HG03457 (cell line): Measurements from ENCODE around the gene SKAP1.
"Not testable (repeated sequence)": the region's sequence is repeated elsewhere in the genome, so short reads cannot be mapped to it uniquely, and the experiment has no call there.

ENCODE experiments used
- ATAC-seq: cut with Tn5 transposase; IDR thresholded peaks from one replicate; pipeline ENCODE4 v1.9.1; 2021; ENCODE audit warnings: moderate number of reproducible peaks; ENCODE audit not compliant: unreplicated experiment

SKAP1 gene

DNA sequence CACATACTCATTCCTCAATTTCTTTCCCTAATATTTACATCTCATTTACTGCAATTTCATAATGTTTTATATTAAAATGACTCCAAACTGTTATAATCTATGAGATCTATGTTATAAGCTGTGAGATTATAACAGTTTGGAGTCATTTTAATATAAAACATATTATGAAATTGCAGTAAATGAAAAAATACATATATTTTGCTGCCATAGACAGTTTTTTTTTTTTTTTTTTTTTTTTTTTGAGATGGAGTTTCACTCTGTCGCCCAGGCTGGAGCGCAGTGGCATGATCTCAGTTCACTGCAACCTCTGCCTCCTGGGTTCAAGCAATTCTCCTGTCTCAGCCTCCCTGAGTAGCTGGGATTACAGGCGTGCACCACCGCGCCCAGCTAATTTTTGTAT is 180.0 kb downstream of the SKAP1 start:
- not testable (repeated sequence) for ATAC-seq

DNA sequence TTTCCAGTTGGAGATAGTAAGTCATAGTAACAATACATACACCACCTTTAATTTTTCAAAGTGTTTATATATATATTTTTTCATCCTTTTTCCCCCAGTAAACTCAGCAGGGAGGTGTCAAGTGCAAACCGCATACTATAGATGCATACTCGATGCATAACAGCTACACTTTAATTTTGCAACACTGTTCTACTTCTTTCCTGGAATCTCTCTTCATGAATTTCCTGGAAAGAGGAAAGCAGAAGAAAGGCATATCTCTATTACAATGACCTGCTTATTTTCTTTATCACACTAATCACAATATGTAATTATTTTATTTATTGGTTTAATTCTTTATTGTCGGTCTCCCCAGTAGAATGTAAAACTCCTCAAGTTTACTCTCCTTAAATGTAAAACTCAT is 182.4 kb downstream of the SKAP1 start:
- ATAC-seq, result no peak

DNA sequence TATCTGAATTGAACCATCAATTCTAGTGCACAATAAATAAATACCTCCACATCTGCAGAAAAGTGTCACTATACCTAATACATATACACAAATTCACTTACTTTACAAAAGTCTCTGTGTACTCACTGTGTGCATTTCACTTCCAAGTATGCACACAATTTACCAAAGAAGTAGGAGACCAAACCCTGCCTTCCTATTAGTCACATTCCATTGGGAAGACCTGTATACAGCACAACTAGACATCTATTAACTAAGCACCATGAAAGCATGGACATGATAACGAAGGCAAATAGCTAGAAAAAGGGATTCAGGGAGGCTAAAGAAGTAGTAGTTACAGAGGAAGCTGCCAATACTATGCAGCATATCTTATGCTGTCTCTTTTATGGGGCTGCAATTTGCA is 183.0 kb downstream of the SKAP1 start:
- ATAC-seq, result no peak

DNA sequence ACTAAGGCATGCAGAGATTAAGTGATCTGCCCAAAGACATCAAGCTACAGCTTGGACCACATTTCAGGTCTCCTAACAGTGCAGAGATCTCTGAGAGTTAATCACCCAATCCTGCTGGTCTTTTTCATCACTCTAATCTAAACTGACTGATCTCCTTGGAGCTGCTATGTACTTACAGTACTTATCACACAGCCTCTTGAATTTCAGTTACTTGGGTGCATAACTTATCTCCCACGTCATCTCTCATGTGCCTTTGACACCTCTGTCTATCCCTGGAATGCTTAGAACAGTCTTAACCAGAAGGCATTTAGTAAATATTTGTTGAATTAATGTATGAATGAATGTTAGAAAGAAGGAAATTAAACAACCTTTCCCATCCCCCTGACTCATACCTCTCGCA is 183.4 kb downstream of the SKAP1 start:
- no peak for ATAC-seq

DNA sequence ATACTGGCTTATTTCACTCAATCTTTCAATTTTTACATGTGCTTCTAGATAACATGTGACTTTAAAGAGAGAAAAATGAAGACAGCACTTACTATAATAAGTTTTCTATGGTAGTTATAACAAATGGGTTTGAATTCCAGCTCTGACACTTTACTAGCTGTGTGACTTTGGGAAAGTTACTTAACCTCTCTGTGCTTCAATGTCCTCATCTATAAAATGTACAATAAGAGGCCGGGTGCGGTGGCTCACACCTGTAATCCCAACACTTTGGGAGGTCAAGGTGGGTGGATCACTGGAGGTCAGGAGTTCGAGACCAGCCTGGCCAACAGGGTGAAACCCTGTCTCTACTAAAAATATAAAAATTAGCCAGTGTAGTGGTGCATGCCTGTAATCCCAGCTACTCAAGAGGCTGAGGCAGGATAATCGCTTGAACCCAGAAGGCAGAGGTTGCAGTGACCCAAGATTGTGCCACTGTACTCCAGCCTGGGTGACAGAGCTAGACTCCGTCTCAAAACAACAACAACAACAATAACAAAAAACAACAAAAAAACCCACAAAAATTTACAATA is 184.5 kb downstream of the SKAP1 start:
- not testable (repeated sequence) for ATAC-seq

DNA sequence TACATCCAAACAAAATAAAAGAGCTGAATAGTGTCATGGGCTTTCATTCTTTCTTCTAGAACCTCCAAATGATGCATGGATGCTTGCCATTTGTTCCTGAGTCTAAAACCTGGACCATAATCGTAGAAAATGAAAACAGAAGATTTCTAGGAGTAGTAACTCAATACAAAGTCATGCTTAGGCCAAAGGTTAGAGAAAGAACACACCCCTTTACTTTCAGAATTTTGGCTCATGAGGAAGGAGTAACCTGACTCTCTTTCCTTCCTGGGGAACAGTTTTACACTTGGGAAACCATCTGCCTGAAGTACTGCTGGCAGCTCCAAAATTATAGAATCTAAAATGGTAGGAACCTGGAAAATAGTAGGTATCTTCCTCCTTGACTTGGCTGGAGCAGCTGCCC is 185.2 kb downstream of the SKAP1 start:
- ATAC-seq, result no peak

DNA sequence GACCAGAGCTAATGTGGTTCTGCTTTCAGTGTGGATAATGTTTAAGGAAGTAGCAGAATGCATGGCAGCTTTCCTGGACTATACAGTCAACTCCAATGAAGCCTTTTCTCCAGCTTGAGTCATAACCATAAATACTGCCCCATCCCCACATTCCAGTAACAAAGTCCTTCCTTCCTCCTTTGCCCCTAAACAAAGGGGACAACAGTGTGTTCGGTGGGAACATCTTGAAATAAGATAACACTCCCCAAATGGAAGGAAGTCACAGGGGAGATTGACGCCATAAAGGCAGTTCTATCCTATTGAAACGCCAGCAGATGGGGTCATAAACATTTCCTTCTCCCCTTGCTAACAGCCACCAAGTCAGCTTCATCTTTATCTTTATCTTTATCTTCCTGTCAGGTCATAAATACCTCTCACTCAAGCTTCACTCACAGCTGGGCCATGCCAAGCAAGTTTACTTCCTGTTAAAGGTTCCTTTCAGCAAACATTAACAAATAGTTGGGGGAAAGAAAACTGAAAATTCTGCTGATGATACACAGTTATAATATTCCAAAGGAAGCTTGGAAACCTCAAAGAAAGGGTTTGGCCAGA is 185.8 kb downstream of the SKAP1 start:
- no peak for ATAC-seq

DNA sequence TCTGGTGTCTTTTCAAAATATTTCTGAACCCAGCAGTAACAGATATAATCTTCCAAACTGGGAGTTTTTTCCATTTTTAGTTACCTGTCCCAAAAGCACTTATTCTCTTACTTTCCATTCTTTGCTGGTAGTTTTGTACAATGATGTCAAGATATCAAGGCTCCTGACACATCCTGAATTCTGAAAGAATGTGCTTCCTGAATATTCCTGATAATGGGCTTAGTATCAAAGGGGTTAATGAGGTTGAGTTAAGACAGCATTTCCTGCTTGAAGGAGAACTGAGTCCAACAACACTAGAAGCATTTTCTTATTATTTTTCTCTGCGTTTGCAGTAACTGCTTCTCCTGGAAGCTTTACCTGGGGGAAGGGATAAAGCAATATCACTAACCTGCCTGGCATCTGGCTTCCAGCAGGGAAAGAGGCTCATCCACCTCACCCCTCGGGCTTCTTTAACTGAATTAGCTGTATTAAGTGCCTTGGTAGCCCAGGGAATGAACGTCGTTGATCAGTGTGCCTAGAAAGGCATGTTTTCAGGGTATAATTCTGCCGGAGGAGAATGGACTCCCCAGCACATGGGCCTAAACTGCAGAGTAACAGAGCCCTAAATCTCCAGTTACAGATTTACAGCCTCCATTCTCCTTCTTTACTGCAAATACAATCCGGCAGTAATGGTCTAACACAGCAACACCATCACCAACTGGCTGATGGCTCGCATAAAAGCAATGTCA is 188.1 kb downstream of the SKAP1 start:
- ATAC-seq, result no peak

DNA sequence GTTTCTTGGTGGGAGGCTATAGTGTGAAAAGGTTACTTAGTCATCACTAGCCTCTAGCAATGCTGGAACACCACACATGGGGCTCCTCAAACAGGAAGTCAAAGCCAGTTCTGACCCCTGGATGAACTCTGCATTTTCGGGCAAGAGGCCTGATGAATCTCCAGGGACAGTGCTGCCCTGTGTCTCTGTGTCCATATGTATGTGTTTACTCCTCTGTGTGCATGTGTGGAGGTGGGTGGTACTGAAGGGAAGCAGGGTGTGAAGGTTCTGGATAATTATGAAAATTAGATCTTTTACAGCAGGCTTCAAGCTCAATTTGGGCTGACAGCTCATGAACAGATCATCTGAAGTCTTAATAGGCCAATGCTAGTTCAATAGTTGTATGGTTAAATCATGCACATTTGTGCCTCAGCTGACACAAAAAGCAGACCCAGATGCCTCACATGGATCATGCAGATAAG is 188.9 kb downstream of the SKAP1 start:
- ATAC-seq, result peak; percentile 78

DNA sequence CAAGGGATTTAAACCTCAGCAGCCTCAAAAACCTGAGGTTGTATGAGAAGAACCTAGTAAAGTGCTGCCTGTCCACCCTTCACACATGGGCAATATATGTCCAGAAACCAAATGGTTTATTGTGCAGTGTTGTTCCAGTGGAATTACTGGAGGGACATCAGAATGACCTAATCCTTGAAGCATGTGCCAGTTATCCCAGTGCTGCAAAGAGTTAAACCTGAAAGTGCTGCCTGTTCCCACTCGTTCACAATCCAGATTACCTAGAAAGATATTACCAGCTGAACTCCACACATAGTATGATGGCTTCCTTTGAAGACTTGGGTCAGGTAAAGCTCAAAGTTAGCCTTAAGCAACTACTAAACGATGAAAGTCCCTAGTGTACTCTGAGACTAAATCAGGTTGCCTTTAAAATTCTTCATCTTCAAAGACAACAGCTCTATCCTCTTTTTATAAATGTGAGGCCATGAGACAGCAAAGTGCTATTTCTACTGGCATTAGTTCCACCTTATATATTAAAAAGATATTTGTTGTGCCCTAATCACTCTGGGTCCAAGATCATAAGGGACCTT is 189.4 kb downstream of the SKAP1 start:
- no peak for ATAC-seq

DNA sequence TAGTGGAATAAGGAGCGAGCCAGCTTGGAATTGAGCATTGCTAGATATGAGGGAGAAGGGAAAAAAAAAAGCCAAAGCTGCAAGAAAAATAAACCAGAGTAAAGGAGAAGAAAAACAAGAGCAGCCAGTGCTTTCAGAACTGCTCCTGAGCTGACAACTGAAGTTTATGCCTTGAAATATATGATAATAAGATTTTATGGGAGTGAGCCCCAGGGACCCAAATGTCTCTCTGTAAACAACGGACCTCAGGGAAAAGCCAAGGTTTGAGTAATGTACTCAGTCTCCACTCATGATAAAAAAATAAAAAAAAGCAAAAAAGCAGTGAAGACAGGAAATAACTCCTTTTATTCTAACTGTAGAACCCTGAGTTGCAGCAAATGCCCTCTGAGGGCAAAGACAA is 189.9 kb downstream of the SKAP1 start:
- ATAC-seq, result no peak

DNA sequence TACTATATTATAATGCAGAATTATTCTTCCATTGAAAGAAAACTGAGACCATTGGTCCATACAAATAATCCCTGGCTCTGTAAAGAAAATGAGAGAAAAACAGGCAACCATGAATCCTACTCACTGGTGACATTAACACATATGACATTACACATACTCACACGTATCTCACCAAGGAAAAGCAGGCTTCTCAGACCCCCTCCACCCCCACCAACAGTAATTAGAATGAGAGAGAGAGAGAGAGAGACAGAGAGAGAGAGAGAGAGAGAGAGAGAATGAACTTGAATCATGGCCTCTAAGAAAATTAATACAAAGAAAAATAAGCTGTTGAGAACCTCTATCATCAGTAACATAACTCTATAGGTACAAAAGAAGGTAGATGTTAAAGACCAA is 190.4 kb downstream of the SKAP1 start:
- no peak for ATAC-seq

DNA sequence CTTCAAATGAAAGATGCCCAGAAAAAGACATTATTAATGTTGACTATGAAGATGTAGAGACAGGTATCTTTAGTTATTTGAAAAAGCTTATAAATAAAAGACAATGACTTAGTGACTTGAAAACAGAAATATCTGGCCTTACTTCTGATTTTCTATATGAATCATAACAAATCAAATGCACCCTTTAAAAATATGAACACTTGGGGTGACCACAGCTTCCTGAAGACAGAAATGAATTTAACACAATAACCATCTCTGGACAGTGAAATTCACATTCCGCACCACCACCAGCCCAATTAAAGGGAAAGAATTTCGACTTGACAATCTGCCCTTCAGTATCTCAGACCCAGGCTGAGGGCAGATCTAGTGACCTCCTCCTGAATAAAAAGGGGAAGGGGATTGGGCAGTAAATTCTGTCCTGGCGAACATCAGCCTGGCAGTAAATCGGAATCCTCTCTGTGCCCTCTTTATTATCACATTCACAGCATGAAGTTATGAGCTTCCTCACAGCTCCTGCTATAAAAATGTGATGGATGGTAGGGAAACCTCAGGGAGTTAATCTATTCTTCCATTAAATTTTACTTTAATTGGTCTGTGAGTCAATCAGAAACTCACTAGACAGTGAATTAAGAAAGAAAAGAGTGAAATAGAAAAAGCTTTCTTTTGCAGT is 190.9 kb downstream of the SKAP1 start:
- ATAC-seq, result no peak

DNA sequence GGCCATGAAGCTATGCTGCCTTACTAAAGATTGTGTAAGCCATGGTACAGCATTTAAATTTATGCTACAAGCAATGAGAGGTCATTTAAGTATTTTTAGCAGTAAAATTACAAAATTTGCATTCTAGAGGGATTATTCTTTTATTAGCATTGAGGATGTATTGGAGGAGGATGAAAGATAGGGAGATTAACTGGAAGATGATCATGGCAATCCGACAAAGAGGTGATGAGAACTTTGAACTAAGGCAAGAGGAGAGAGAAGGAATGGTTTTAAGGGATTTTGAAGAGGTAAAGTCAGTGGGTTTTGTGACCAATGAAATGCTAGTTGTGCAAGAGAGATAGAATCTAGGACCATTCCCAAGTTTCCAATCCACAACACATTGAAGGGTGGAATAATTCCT is 192.6 kb downstream of the SKAP1 start:
- no peak for ATAC-seq

DNA sequence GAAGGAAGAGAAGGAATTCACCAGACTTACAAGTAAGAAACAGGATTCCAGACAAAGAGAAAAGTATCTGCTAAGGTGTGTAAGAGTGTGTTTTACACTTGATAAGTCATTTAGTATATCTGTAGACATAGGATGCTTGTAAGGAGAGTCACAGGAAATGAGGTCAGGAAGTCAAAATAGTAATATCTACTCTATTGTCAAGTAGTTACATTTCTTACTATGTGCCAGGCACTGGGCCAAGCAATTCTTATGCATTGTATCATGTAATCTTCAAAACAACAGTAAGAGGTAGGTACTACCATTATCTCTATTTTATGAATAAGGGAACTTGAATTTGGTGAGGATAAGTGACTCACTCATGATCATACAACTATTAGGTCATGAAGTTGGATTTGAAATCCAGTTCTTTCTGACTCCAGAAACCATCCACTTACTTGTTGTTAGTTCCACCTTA is 193.3 kb downstream of the SKAP1 start:
- ATAC-seq, result no peak

DNA sequence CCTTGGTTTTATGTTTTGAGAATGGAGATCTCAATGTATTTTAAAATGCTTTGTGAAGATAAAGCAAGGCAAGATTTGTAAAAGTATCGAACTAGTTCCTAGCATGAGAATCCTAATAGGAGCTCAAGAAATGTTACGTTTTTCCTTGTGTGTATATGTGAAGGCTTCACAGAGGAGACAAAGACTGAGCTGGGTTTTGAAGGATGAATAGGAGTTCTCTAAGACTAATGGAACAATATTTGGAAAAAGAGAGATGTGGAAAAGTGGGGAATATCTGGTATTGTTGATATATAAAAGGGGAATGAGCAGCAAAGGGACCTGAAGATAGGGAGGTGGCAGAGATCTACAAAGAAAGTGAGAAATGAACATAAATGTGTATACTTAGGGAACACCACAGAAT is 195.1 kb downstream of the SKAP1 start:
- no peak for ATAC-seq

DNA sequence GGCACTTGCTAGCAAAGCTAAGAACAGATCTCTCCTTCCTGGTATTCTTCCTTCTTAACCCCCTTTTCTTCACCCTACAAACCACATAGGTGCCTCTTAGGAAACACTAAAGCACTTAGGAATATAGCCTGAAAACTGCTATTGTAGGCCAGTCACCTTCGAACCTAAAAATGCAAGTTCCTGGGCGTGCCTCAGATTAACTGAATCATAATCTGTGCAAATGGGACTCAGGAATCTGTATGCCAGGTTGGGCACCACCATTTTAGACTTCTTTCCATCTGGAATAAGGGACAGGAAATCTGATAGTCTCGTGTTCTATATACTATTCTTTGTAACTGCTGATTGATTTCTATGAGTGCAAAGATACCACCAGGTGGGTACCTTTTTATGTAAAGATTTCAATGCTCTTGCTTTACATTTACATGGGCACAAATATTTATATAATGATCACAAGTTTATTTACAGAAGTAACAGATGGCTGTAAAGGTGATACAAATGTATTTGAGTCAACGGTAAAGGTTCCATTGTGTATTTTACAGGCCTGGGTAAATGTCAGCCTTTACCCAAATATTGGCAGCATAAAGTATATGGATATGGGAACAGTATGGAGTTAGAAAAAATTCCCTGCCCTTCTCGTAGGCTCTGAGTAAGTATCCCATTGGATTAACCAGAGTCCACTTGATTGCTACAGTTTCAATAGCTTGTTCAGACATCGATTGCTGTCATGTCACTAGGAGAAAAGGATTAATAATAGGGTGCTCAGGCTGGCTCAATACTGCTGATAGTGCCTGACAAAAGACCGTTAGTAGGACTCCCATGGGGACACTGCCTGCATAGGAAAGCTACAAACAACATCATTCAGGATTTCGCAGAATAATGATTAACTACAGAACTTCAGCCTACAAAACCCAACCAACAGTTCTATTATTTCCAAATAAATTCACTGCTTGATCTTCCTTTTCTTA is 197.7 kb downstream of the SKAP1 start:
- ATAC-seq, result no peak

DNA sequence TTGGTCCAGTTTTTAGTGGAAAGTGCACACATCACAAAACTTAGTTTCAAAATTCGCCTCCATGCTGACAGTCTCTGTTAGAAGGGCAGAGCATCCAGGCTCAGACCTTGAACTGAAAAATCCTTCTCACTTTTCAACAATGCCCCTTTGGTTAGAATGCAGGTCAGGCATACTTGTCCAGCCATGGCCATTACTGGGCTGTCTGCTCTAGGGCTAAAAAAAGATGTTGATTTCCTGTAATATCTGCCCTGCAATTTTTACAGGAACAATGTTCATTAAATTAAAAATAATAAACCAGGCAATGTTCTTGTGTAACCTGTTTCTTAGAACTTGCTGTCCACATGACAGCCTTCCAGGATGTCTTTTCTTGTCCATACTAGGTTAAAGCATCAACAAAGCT is 200.1 kb downstream of the SKAP1 start:
- ATAC-seq, result no peak

DNA sequence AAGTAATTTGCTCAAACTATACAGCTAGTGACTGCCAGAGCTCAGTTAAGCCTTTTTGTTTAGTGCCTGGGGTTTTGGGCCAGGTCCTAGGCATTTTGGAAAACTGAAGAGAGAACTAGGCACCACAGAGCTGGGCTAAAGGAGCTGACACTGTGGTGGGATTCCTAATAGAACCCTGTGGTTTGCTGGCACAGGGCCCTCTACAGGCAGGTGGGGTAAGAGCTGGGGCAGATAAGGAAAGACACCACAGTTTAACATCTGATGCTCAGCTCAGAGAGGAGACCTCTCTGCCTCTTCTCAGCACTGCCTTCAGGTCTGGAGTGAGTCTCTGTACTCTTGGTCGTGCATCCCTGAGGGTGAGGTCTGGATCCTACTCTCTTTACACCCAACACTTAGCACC is 201.3 kb downstream of the SKAP1 start:
- no peak for ATAC-seq
